ENCODE measurements around the gene ENTPD7. TPM values are rescaled to one million over a fixed set of nuclear protein-coding genes. Genes with fewer than 3 reads are reported as not detected.

The ENTPD7 gene
- polyA plus RNA-seq, 1 donor from 2014 or later = 4.1 TPM

- no peaks in the 10 kb centered on the region for H3K27me3 ChIP-seq (ENCODE audit: insufficient read depth, low read depth, low read length)
- peak within 1 kb of the TSS; percentile 88 for H3K27ac ChIP-seq (ENCODE audit: low read length)
- H3F3A ChIP-seq (ENCODE audit: insufficient read depth, low read length, poor library complexity, severe bottlenecking) = peaks cover 5% of the 10 kb centered on the region
- peak within 1 kb of the TSS; percentile 86 for H3K9ac ChIP-seq (ENCODE audit: low read length)
- peaks cover 10% of the 10 kb centered on the region for H3K79me2 ChIP-seq (replicated peaks; ENCODE audit: insufficient read depth, low read length)
- TF ChIP-seq EP300 (conservative IDR thresholded peaks at IDR 0.05; ENCODE audit: poor library complexity, severe bottlenecking) = peak; percentile 63
- no peak for TF ChIP-seq REST (IDR thresholded peaks at IDR 0.05; ENCODE audit: borderline replicate concordance)
- no peak for TF ChIP-seq RAD21 (conservative IDR thresholded peaks at IDR 0.05)
- TF ChIP-seq SMC3 (conservative IDR thresholded peaks at IDR 0.05; ENCODE audit: poor library complexity) = no peak
- TF ChIP-seq MXI1 (conservative IDR thresholded peaks at IDR 0.05; ENCODE audit: poor library complexity, severe bottlenecking) = peak; percentile 98
- no peak for TF ChIP-seq EZH2 (IDR thresholded peaks at IDR 0.05; ENCODE audit: borderline replicate concordance, insufficient read depth, low read length, poor library complexity, severe bottlenecking)
- peak; percentile 94 for TF ChIP-seq POLR2AphosphoS5 (IDR thresholded peaks at IDR 0.05)
- TF ChIP-seq TAF1 (IDR thresholded peaks at IDR 0.05; ENCODE audit: low read depth) = peak; percentile 91
- TF ChIP-seq CTCF (IDR thresholded peaks at IDR 0.05; ENCODE audit: poor library complexity, severe bottlenecking) = peak; percentile 55
- H3K9me2 ChIP-seq (ENCODE audit: insufficient read depth, low read length) = no peaks in the 10 kb centered on the region
- peaks cover 4% of the 10 kb centered on the region for H3K36me3 ChIP-seq (ENCODE audit: insufficient read depth, low read length)
- H3K4me2 ChIP-seq (ENCODE audit: low read length) = peak within 1 kb of the TSS; percentile 81
- H3K4me3 ChIP-seq (ENCODE audit: low read length) = peak within 1 kb of the TSS; percentile 73
- no peaks in the 10 kb centered on the region for H4K20me1 ChIP-seq (ENCODE audit: insufficient read depth)
- H3K9me3 ChIP-seq (ENCODE audit: low read length) = no peaks in the 10 kb centered on the region
- peak within 1 kb of the TSS; percentile 79 for H2AFZ ChIP-seq (ENCODE audit: low read depth, low read length)
Measured at GRCh38 chr10:99732033-99732842, 72.9 kb downstream of the ENTPD7 start, which contains the start of the genes COX15 and CUTC. Gene COX15 (minus strand): TSS chr10:99732127. CDS start chr10:99732049, 78 bp downstream. Gene CUTC (plus strand): TSS chr10:99732234. CDS start chr10:99732349, 115 bp downstream.

- Histone ChIP-seq H3K9ac (ENCODE audit: low read length) (no peak overlapping the region), H3K9me2 (ENCODE audit: insufficient read depth, low read length) (no peaks in the 10 kb centered on the region), H3K4me2 (ENCODE audit: low read length) (no peak overlapping the region), H3K9me3 (ENCODE audit: low read length) (no peaks in the 10 kb centered on the region), H3F3A (ENCODE audit: insufficient read depth, low read length, poor library complexity, severe bottlenecking) (peaks cover 5% of the 10 kb centered on the region), H3K4me3 (ENCODE audit: low read length) (no peak overlapping the region), H3K27ac (ENCODE audit: low read length) (no peak overlapping the region), H3K27me3 (ENCODE audit: insufficient read depth, low read depth, low read length) (no peaks in the 10 kb centered on the region), H2AFZ (ENCODE audit: low read depth, low read length) (no peak overlapping the region), H4K20me1 (ENCODE audit: insufficient read depth) (no peaks in the 10 kb centered on the region), H3K79me2 (replicated peaks; ENCODE audit: insufficient read depth, low read length) (peaks cover 10% of the 10 kb centered on the region), H3K36me3 (ENCODE audit: insufficient read depth, low read length) (peaks cover 7% of the 10 kb centered on the region)
- TF ChIP-seq EP300 (conservative IDR thresholded peaks at IDR 0.05; ENCODE audit: poor library complexity, severe bottlenecking) (no peak), REST (IDR thresholded peaks at IDR 0.05; ENCODE audit: borderline replicate concordance) (no peak), TAF1 (IDR thresholded peaks at IDR 0.05; ENCODE audit: low read depth) (no peak), RAD21 (conservative IDR thresholded peaks at IDR 0.05) (no peak), MXI1 (conservative IDR thresholded peaks at IDR 0.05; ENCODE audit: poor library complexity, severe bottlenecking) (no peak), CTCF (IDR thresholded peaks at IDR 0.05; ENCODE audit: poor library complexity, severe bottlenecking) (no peak), SMC3 (conservative IDR thresholded peaks at IDR 0.05; ENCODE audit: poor library complexity) (no peak), EZH2 (IDR thresholded peaks at IDR 0.05; ENCODE audit: borderline replicate concordance, insufficient read depth, low read length, poor library complexity, severe bottlenecking) (no peak), POLR2AphosphoS5 (IDR thresholded peaks at IDR 0.05) (no peak)
Measured at GRCh38 chr10:99733366-99733765, 74.1 kb downstream of the ENTPD7 start.

All from neural cell (in vitro differentiated cells).